ENCODE measurements around the gene EEF1G. TPM values are rescaled to one million over a fixed set of nuclear protein-coding genes. Genes with fewer than 3 reads are reported as not detected.

EEF1G gene
- total and polyA plus RNA-seq, 2 donors (not counting 1 experiment from before 2014, with no cell fraction given), result 1,582 to 1,867 TPM

- DNase-seq, result no peak
- CTCF ChIA-PET, result interaction anchor here (1.0 to 13.2 kb wide), 5 partner anchors 8 to 154 kb away, joined by 3 to 376 read pairs (median 4); partner anchors contain the start of gene TUT1
- H2AFZ ChIP-seq (ENCODE audit: insufficient read depth, low read depth, low read length, poor library complexity, severe bottlenecking), result no peak overlapping the region
- peaks cover 49% of the 10 kb centered on the region for H3K79me2 ChIP-seq (ENCODE audit: control insufficient read depth, insufficient read depth, low read length)
- no peak overlapping the region for H3K9ac ChIP-seq (ENCODE audit: low read length)
- TF ChIP-seq CTCF (IDR thresholded peaks at IDR 0.05), result no peak
- TF ChIP-seq EZH2 (IDR thresholded peaks at IDR 0.05; ENCODE audit: borderline replicate concordance, insufficient read depth, low read depth, low read length, poor library complexity, severe bottlenecking), result no peak
- H4K20me1 ChIP-seq (ENCODE audit: control insufficient read depth, insufficient read depth, low read length, poor library complexity, severe bottlenecking), result peaks cover 24% of the 10 kb centered on the region
- no peaks in the 10 kb centered on the region for H3K36me3 ChIP-seq (replicated peaks in 1 of 2; ENCODE audit: control extremely low read depth in 1 of 2, control insufficient read depth in 1 of 2, extremely low read depth in 1 of 2, insufficient read depth in 2 of 2, low read length in 1 of 2)
- Mint-ChIP-seq H3K9me3 (ENCODE audit: insufficient read depth) (no peaks in the 10 kb centered on the region), H3K4me3 (peak overlapping the region; percentile 27), H3K4me1 (peaks cover 71% of the 10 kb centered on the region), H3K27me3 (no peaks in the 10 kb centered on the region), H3K27ac (peak overlapping the region; percentile 47)
- H3K27me3 ChIP-seq (replicated peaks in 1 of 4; ENCODE audit: control extremely low read depth in 1 of 4, control insufficient read depth in 3 of 4, insufficient read depth in 4 of 4, low read length in 3 of 4), result no peaks in the 10 kb centered on the region
- no peak overlapping the region for H3K4me3 ChIP-seq (ENCODE audit: control extremely low read depth in 1 of 5, extremely low read depth in 1 of 5, insufficient read depth in 1 of 5, low read depth in 2 of 5, low read length in 4 of 5)
- H3K9me3 ChIP-seq (ENCODE audit: control extremely low read depth in 1 of 3, control insufficient read depth in 2 of 3, insufficient read depth in 1 of 3, low read length in 2 of 3), result no peaks in the 10 kb centered on the region
- no peak overlapping the region for H3K4me2 ChIP-seq (replicated peaks; ENCODE audit: low read depth, low read length, poor library complexity, severe bottlenecking)
- intact Hi-C loops (cut with micrococcal nuclease), result no loop called here
- WGBS (ENCODE audit: insufficient coverage), result 94% methylated on average over 15 of the region's 17 CpGs
- H3K27ac ChIP-seq (ENCODE audit: low read length in 2 of 2), result no peak overlapping the region
- peaks cover 53 to 68% of the 10 kb centered on the region in 2 donors for H3K4me1 ChIP-seq (ENCODE audit: control insufficient read depth in 2 of 2, insufficient read depth in 2 of 2, low read length in 2 of 2)
- POLR2A ChIA-PET, result interaction anchor here (3.4 kb wide), 1 partner anchor 43 kb away, joined by 12 read pairs; the partner anchor contains the start of gene TUT1
- no peak for ATAC-seq (ENCODE audit: low read depth)
Measured at GRCh38 chr11:62548545-62549335, 25.0 kb downstream of the EEF1G start.

- H3K27me3 Mint-ChIP-seq, result no peaks in the 10 kb centered on the region
- 98% methylated on average over 6 of the region's 8 CpGs for WGBS (ENCODE audit: insufficient coverage)
- peak overlapping the region; percentile 97 for H3K4me3 Mint-ChIP-seq
- no peaks in the 10 kb centered on the region for H3K9me3 Mint-ChIP-seq (ENCODE audit: insufficient read depth)
- H4K20me1 ChIP-seq (ENCODE audit: control insufficient read depth, insufficient read depth, low read length, poor library complexity, severe bottlenecking), result peaks cover 33% of the 10 kb centered on the region
- intact Hi-C loops (cut with micrococcal nuclease), result no loop called here
- no peaks in the 10 kb centered on the region for H3K9me3 ChIP-seq (ENCODE audit: control extremely low read depth in 1 of 3, control insufficient read depth in 2 of 3, insufficient read depth in 1 of 3, low read length in 2 of 3)
- CTCF ChIA-PET, result interaction anchor here (1.0 to 2.6 kb wide), 5 partner anchors 10 to 153 kb away, joined by 3 to 14 read pairs (median 4); no protein-coding TSS in a partner anchor
- H3K36me3 ChIP-seq (replicated peaks in 1 of 2; ENCODE audit: control extremely low read depth in 1 of 2, control insufficient read depth in 1 of 2, extremely low read depth in 1 of 2, insufficient read depth in 2 of 2, low read length in 1 of 2), result no peaks in the 10 kb centered on the region
- ATAC-seq (ENCODE audit: low read depth), result no peak
- no peak overlapping the region for H2AFZ ChIP-seq (ENCODE audit: insufficient read depth, low read depth, low read length, poor library complexity, severe bottlenecking)
- H3K4me1 ChIP-seq (ENCODE audit: control insufficient read depth in 2 of 2, insufficient read depth in 2 of 2, low read length in 2 of 2), result peaks cover 52 to 68% of the 10 kb centered on the region in 2 donors
- POLR2A ChIA-PET, result no interaction called here
- H3K4me2 ChIP-seq (replicated peaks; ENCODE audit: low read depth, low read length, poor library complexity, severe bottlenecking), result peak overlapping the region; percentile 97
- no peak overlapping the region for H3K4me3 ChIP-seq (ENCODE audit: control extremely low read depth in 1 of 5, extremely low read depth in 1 of 5, insufficient read depth in 1 of 5, low read depth in 2 of 5, low read length in 4 of 5)
- DNase-seq, result no peak
- no peak overlapping the region for H3K9ac ChIP-seq (ENCODE audit: low read length)
- peaks cover 53% of the 10 kb centered on the region for H3K79me2 ChIP-seq (ENCODE audit: control insufficient read depth, insufficient read depth, low read length)
- peak overlapping the region; percentile 71 for H3K27ac Mint-ChIP-seq
- no peak overlapping the region for H3K27ac ChIP-seq (ENCODE audit: low read length in 2 of 2)
- TF ChIP-seq CTCF (IDR thresholded peaks at IDR 0.05), result no peak
- no peak for TF ChIP-seq EZH2 (IDR thresholded peaks at IDR 0.05; ENCODE audit: borderline replicate concordance, insufficient read depth, low read depth, low read length, poor library complexity, severe bottlenecking)
- peaks cover 71% of the 10 kb centered on the region for H3K4me1 Mint-ChIP-seq
- no peaks in the 10 kb centered on the region for H3K27me3 ChIP-seq (replicated peaks in 1 of 4; ENCODE audit: control extremely low read depth in 1 of 4, control insufficient read depth in 3 of 4, insufficient read depth in 4 of 4, low read length in 3 of 4)
Measured at GRCh38 chr11:62547691-62548281, 25.9 kb downstream of the EEF1G start.

All from B cell (primary cell).